Body of pancreas (tissue), 4 donors: ENCODE data around the gene GRID2.

Experiments used
- CTCF ChIP-seq, 7 experiments: fragments of 450-650 bp in 4 of 7; fragments of 200-600 bp in 3 of 7; sonication (generic) in 3 of 7; IDR thresholded peaks; one replicate each; pipeline ENCODE4 v1.5.1; 2016 to 2019; ENCODE audit warnings: antibody characterized with exemption in 7 of 7
- POLR2A ChIP-seq, 3 donors: fragments of 450-650 bp; IDR thresholded peaks; one replicate each; pipeline ENCODE4 v1.6.1; 2016; ENCODE audit warnings: antibody characterized with exemption in 3 of 3, mild to moderate bottlenecking in 2 of 3

DNA sequence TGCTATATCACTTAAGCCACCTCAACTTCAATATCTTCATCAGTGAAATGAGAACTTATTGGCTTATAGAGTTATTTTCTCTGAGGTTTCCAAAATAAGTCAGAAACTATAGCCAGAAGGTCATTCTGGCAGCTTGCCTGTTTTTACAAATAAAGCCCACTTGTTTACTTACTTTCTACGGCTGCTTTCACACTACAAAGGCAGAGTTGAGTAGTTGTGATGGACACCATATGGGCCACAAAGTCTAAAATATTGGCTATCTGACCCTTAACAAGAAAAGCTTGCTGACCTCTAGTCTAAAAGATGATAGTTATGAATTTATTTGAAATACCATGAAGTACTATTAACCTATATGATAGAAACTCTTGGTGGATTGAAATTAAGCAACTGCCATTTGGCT, 1457.5 kb downstream of the GRID2 start:
- TF ChIP-seq CTCF (IDR thresholded peaks at IDR 0.05) (no peak), POLR2A (IDR thresholded peaks at IDR 0.05) (no peak)
